SK-N-SH (cell line): ENCODE results near the gene C6orf89. TPM values are rescaled to one million over a fixed set of nuclear protein-coding genes. Genes with fewer than 3 reads are reported as not detected.

Experiments
- CTCF ChIA-PET: fragments of 300-600, 350-600 bp; formaldehyde crosslinking; extraction: SDS; loops from one replicate; lab custom pipeline; 2021; lab: Yijun Ruan, JAX
- POLR2A ChIA-PET: fragments of 350-600 bp; sonication (Branson Sonifier 250); formaldehyde crosslinking; extraction: SDS; loops from one replicate; lab custom pipeline; 2020; ENCODE audit warnings: antibody characterized with exemption, inconsistent platforms; lab: Yijun Ruan, JAX
- DNase-seq: peaks from one replicate; pipeline ENCODE4 v3.0.0; 2012
- H2AFZ ChIP-seq: fragments of 200-600 bp; sonication (generic); 2 replicates; pipeline ENCODE4 v1.8.1; 2016; ENCODE audit warnings: antibody characterized with exemption, mild to moderate bottlenecking, low read depth
- H3F3A ChIP-seq: fragments of 200-600 bp; sonication (generic); replicated peaks from 2 replicates; pipeline ENCODE3; 2016; ENCODE audit warnings: antibody characterized with exemption, mild to moderate bottlenecking; ENCODE audit not compliant: insufficient read depth
- H3K27ac ChIP-seq, 2 experiments: fragments of 200-500 bp in 1 of 2; fragments of 200-600 bp in 1 of 2; sonication (Bioruptor generic) in 1 of 2; sonication (generic), shearing (Covaris generic) in 1 of 2; 2 replicates each; pipeline versions ENCODE4 v1.5.1 to v1.6.1; 2014 to 2016; ENCODE audit warnings: low read depth in 2 of 2, inconsistent platforms in 1 of 2, low read length in 1 of 2, mild to moderate bottlenecking in 1 of 2, mixed read lengths in 1 of 2
- H3K27me3 ChIP-seq: fragments of 200-600 bp; sonication (generic), shearing (Covaris generic); 2 replicates; pipeline ENCODE4 v1.6.1; 2016; ENCODE audit warnings: mixed run types; ENCODE audit not compliant: insufficient read depth
- H3K36me3 ChIP-seq, 2 experiments: fragments of 200-500 bp in 1 of 2; fragments of 200-600 bp in 1 of 2; sonication (Bioruptor generic) in 1 of 2; sonication (generic) in 1 of 2; replicated peaks in 1 of 2; 2 replicates each; pipeline versions ENCODE3 to v1.5.1; 2014 to 2016; ENCODE audit warnings: low read length in 1 of 2, mild to moderate bottlenecking in 1 of 2; ENCODE audit not compliant: insufficient read depth in 2 of 2, control insufficient read depth in 1 of 2
- H3K4me1 ChIP-seq, 2 experiments: fragments of 200-500 bp in 1 of 2; fragments of 200-600 bp in 1 of 2; sonication (Bioruptor generic) in 1 of 2; sonication (generic), shearing (Covaris generic) in 1 of 2; 2 replicates each; pipeline versions ENCODE4 v1.5.1 to v1.6.1; 2014 to 2016; ENCODE audit warnings: low read depth in 1 of 2, low read length in 1 of 2, mixed run types in 1 of 2; ENCODE audit not compliant: insufficient read depth in 2 of 2, control insufficient read depth in 1 of 2
- H3K4me2 ChIP-seq: fragments of 200-600 bp; sonication (generic), shearing (Covaris generic); 2 replicates; pipeline ENCODE4 v1.6.1; 2017; ENCODE audit warnings: mixed run types
- H3K4me3 ChIP-seq, 2 experiments: fragments of 200-500 bp in 1 of 2; fragments of 200-600 bp in 1 of 2; sonication (Bioruptor generic) in 1 of 2; sonication (generic), shearing (Covaris generic) in 1 of 2; 2 replicates each; pipeline versions ENCODE4 v1.5.1 to v1.8.1; 2014 to 2016; ENCODE audit warnings: low read depth in 2 of 2, inconsistent platforms in 1 of 2, low read length in 1 of 2, mild to moderate bottlenecking in 1 of 2, mixed read lengths in 1 of 2, moderate library complexity in 1 of 2
- H3K79me2 ChIP-seq: fragments of 200-600 bp; sonication (generic); 2 replicates; pipeline ENCODE4 v1.8.1; 2017; ENCODE audit warnings: mild to moderate bottlenecking; ENCODE audit not compliant: insufficient read depth
- H3K9ac ChIP-seq: fragments of 200-600 bp; sonication (generic); 2 replicates; pipeline ENCODE4 v1.6.1; 2017; ENCODE audit warnings: mixed run types
- H3K9me2 ChIP-seq: fragments of 200-600 bp; sonication (generic); 2 replicates; pipeline ENCODE4 v1.6.1; 2017; ENCODE audit warnings: mixed run types
- H3K9me3 ChIP-seq: fragments of 200-600 bp; sonication (generic); 2 replicates; pipeline ENCODE4 v1.6.1; 2017; ENCODE audit warnings: mixed run types, mild to moderate bottlenecking, moderate library complexity
- H4K20me1 ChIP-seq: fragments of 200-600 bp; sonication (generic); 2 replicates; pipeline ENCODE4 v1.6.1; 2017; ENCODE audit warnings: mild to moderate bottlenecking, mixed run types; ENCODE audit not compliant: insufficient read depth
- FOXJ3 ChIP-seq: sonication (generic); formaldehyde crosslinking; IDR thresholded peaks from 2 replicates; pipeline ENCODE4 v1.5.1; 2020; ENCODE audit warnings: mild to moderate bottlenecking, missing genetic modification reagents
- FOXM1 ChIP-seq: IDR thresholded peaks from 2 replicates; pipeline ENCODE4 v1.4.0; 2012; ENCODE audit warnings: low read depth, mild to moderate bottlenecking
- MEF2A ChIP-seq: IDR thresholded peaks from 2 replicates; pipeline ENCODE4 v1.4.0; 2012; ENCODE audit warnings: low read depth, borderline replicate concordance
- MXI1 ChIP-seq: IDR thresholded peaks from 2 replicates; pipeline ENCODE4 v1.6.1; 2012; ENCODE audit warnings: mild to moderate bottlenecking, low read depth, low read length, improper control_type of control experiment
- NFIC ChIP-seq: IDR thresholded peaks from 2 replicates; pipeline ENCODE4 v1.4.0; 2012; ENCODE audit warnings: borderline replicate concordance
- RXRA ChIP-seq: IDR thresholded peaks from 2 replicates; pipeline ENCODE4 v1.4.0; 2012; ENCODE audit warnings: low read depth, mild to moderate bottlenecking, borderline replicate concordance
- SMC3 ChIP-seq: IDR thresholded peaks from 2 replicates; pipeline ENCODE4 v1.6.1; 2012; ENCODE audit warnings: low read depth, low read length, improper control_type of control experiment
- TAF1 ChIP-seq: IDR thresholded peaks from 2 replicates; pipeline ENCODE4 v1.6.1; 2012; ENCODE audit warnings: low read depth, mild to moderate bottlenecking, low read length, moderate library complexity, borderline replicate concordance
- TEAD4 ChIP-seq: IDR thresholded peaks from 2 replicates; pipeline ENCODE4 v1.4.0; 2012; ENCODE audit warnings: mild to moderate bottlenecking, borderline replicate concordance; ENCODE audit not compliant: insufficient read depth
- WGBS: methylation state at CpG from one replicate; pipeline ENCODE4 v1.1.6; 2017; ENCODE audit warnings: low lambda C conversion rate; 5-methylcytosine and 5-hydroxymethylcytosine counted together
- polyA plus RNA-seq, 3 experiments: library from polyadenylated mRNA; depleted of rRNA; stranded (reverse); fragments of >200 nt; gene quantifications; 2 replicates each; pipeline ENCODE4 v1.2.3, GENCODE V29; 2012
- TF ChIP-seq, protein P1 (sequence below): IDR thresholded peaks from 2 replicates; pipeline ENCODE4; 2012
- TF ChIP-seq, protein P2 (sequence below): fragments of 200-600 bp; sonication (generic); IDR thresholded peaks from 2 replicates; pipeline ENCODE4 v1.6.1; 2017; ENCODE audit warnings: antibody characterized with exemption, mild to moderate bottlenecking, moderate library complexity

The C6orf89 gene
- polyA plus RNA-seq, 1 of the 3 experiments (the other 2 are of a cell fraction), result 20.4 TPM

DNA sequence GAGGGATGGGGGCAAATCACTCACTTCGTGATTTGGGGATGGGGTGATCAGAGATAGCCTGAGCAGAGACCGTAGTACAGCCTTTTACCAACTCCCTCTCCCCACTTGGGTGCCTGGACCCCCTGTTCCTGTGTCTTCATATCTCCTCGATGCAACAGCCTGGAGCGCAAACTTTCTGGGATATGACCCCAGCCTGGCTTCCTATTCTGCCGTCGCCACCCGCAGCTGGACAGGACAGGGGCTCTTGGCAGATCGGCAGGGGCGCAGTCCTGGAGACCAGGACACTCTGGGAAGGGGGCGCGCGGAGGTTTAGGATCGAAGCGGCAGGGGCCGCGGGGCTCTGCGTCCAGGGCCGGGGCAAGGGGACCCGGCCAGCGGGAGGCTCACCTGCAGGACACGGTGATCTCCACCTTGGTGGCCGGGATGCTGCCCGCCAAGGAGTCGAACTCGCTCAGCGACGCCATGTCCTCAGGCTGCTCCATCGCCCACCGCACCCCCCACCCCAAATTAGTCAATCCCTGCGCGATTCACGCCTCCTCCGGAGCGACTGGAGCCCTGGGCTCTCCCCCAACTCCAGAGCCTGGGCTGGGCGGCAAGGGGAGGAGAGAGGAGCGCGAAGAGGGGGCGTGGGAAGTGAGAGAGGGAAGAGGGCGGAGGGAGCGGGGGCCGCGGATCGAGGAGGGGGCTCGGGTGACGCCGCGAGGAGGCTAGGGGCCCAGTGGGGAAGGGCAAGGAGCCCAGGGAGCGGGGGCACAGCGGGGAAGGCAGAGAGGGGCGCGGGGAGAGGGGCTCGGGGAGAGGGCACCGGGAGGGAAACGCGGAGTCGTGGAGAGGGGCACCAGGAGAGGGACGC lies 46.6 kb upstream of the C6orf89 start, which contains the start of gene CPNE5:
TSS of gene CPNE5 (minus strand) at position 549 of the 853 bp plus-strand sequence. CDS start at position 482, 67 bp downstream.
- Histone ChIP-seq H2AFZ (peak within 1 kb of the TSS; percentile 70; the same call in 1 of the 2 replicates), H3K9me2 (no peaks in the 10 kb centered on the region), H4K20me1 (no peaks in the 10 kb centered on the region), H3K4me1 (peaks cover 0 to 10% of the 10 kb centered on the region in 2 experiments; a peak in 1 of 4 replicates), H3K9ac (no peak within 1 kb of the TSS; the same call in 1 of the 2 replicates), H3K4me3 (peak within 1 kb of the TSS; percentile 55 to 62), H3K36me3 (no peaks in the 10 kb centered on the region), H3F3A (peaks cover 4% of the 10 kb centered on the region), H3K27me3 (peaks cover 12% of the 10 kb centered on the region), H3K9me3 (no peaks in the 10 kb centered on the region), H3K4me2 (peak within 1 kb of the TSS; percentile 84), H3K27ac (no peak within 1 kb of the TSS), H3K79me2 (no peaks in the 10 kb centered on the region)
- TF ChIP-seq NFIC, result no peak
- TF ChIP-seq MXI1, result no peak
- TF ChIP-seq, protein P1, sequence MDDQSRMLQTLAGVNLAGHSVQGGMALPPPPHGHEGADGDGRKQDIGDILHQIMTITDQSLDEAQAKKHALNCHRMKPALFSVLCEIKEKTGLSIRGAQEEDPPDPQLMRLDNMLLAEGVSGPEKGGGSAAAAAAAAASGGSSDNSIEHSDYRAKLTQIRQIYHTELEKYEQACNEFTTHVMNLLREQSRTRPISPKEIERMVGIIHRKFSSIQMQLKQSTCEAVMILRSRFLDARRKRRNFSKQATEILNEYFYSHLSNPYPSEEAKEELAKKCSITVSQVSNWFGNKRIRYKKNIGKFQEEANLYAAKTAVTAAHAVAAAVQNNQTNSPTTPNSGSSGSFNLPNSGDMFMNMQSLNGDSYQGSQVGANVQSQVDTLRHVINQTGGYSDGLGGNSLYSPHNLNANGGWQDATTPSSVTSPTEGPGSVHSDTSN, result no peak
- TF ChIP-seq FOXJ3 (CRISPR knock-in tag), result no peak
- no peak for TF ChIP-seq SMC3
- TF ChIP-seq RXRA, result no peak
- TF ChIP-seq MEF2A, result no peak
- TF ChIP-seq TEAD4, result no peak
- TF ChIP-seq TAF1, result no peak
- WGBS, result 8% methylated on average over 33 of the region's 57 CpGs
- peak; percentile 82 for DNase-seq
- POLR2A ChIA-PET, result no interaction called here
- CTCF ChIA-PET, result interaction anchor here (1.4 to 2.5 kb wide), 2 partner anchors 12 to 371 kb away, joined by 3 to 10 read pairs; no protein-coding TSS in a partner anchor

DNA sequence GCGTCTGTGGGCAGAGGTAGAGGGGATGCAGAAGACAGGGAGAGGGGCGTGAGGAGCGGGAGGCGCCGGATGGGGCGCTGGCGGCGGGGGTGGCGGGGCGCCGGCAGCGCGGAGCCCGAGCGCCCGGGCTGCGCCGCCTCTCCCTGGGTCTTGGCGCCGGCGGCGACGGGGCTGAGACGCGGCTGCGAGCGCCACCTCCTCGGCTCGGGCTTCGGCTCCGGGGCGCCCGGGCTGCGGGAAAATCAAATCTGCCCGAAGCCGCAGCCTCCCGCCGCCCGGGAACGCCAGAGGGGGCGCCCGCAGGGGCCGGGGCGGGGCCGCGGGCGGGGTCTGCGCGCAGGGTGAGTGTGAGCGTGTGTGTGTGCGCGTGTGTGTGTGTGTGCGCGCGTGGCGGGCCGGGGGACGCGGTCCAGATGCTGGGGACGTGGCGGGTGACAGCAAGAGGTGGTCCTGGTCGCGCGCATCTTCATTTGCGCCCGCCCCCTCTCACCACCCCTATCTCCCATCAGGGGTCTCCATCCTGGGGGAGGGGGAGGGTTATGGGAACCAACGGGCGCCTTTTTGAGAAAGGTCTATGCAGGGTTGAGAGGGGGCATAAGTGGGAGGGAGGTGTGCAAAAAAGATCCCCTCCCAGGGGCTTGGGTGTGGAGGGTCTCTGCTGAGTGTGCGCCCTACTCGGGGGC lies 45.9 kb upstream of the C6orf89 start:
- no peaks in the 10 kb centered on the region for H3K9me3 ChIP-seq
- H3K9me2 ChIP-seq, result no peaks in the 10 kb centered on the region
- POLR2A ChIA-PET, result no interaction called here
- H3K4me1 ChIP-seq, result peaks cover 0 to 18% of the 10 kb centered on the region in 2 experiments; a peak in 1 of 4 replicates
- H3K27ac ChIP-seq, result no peak overlapping the region
- H3F3A ChIP-seq, result peaks cover 4% of the 10 kb centered on the region
- no peaks in the 10 kb centered on the region for H4K20me1 ChIP-seq
- peak overlapping the region; percentile 70; the same call in 1 of the 2 replicates for H2AFZ ChIP-seq
- no peak overlapping the region; the same call in 1 of the 2 replicates for H3K9ac ChIP-seq
- no peaks in the 10 kb centered on the region for H3K36me3 ChIP-seq
- H3K27me3 ChIP-seq, result peaks cover 12% of the 10 kb centered on the region
- TF ChIP-seq, protein P2, sequence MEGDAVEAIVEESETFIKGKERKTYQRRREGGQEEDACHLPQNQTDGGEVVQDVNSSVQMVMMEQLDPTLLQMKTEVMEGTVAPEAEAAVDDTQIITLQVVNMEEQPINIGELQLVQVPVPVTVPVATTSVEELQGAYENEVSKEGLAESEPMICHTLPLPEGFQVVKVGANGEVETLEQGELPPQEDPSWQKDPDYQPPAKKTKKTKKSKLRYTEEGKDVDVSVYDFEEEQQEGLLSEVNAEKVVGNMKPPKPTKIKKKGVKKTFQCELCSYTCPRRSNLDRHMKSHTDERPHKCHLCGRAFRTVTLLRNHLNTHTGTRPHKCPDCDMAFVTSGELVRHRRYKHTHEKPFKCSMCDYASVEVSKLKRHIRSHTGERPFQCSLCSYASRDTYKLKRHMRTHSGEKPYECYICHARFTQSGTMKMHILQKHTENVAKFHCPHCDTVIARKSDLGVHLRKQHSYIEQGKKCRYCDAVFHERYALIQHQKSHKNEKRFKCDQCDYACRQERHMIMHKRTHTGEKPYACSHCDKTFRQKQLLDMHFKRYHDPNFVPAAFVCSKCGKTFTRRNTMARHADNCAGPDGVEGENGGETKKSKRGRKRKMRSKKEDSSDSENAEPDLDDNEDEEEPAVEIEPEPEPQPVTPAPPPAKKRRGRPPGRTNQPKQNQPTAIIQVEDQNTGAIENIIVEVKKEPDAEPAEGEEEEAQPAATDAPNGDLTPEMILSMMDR, result peak; percentile 43
- TF ChIP-seq FOXM1, result no peak
- CTCF ChIA-PET, result interaction anchor here (1.0 to 3.9 kb wide), 2 partner anchors 12 to 73 kb away, joined by 4 to 19 read pairs; no protein-coding TSS in a partner anchor
- DNase-seq, result peak; percentile 87
- peak overlapping the region; percentile 84 for H3K4me2 ChIP-seq
- WGBS, result 15% methylated on average over 15 of the region's 70 CpGs
- H3K79me2 ChIP-seq, result no peaks in the 10 kb centered on the region
- H3K4me3 ChIP-seq, result peak overlapping the region; percentile 55 to 62
